HCT116 (cell line): ENCODE measurements around the gene SND1. TPM values are rescaled to one million over a fixed set of nuclear protein-coding genes. Genes with fewer than 3 reads are reported as not detected.

Experiments used
- ATAC-seq: fragments of 200-7000 bp; cut with Tn5 transposase; 2 replicates; pipeline ENCODE4 v1.9.1; 2020; ENCODE audit warnings: mild to moderate bottlenecking, moderate library complexity
- BruUV-seq: library from RNA; stranded (reverse); fragments of 400-500 nt; replicated peaks from 2 replicates; lab custom pipeline; 2021; lab: Mats Ljungman, UMichigan
- CTCF ChIA-PET: fragments of 300-600 bp; sonication (Branson Sonifier 250); formaldehyde crosslinking; loops from one replicate; lab custom pipeline; 2021; ENCODE audit warnings: antibody characterized with exemption; lab: Charles Lee
- POLR2A ChIA-PET: fragments of 300-600, 350-600 bp; sonication (Branson Sonifier 250); formaldehyde crosslinking; loops from one replicate; lab custom pipeline; 2021; ENCODE audit warnings: antibody characterized with exemption; lab: Charles Lee
- RAD21 ChIA-PET, 2 experiments: fragments of 300-600 bp; sonication (Branson Sonifier 250); formaldehyde crosslinking; loops; one replicate each; lab custom pipeline; 2023; ENCODE audit warnings: low total read pairs in 2 of 2; ENCODE audit not compliant: uncharacterized antibody in 2 of 2, unreplicated experiment in 2 of 2, low non-redundant PET in 1 of 2; lab: Charles Lee
- DNase-seq: peaks from one replicate; pipeline ENCODE4 v3.0.0-alpha.2; 2010; ENCODE audit warnings: low read depth, low spot score
- H2AFZ ChIP-seq: fragments of 200-600 bp; shearing (Covaris generic), sonication (generic); 2 replicates; pipeline ENCODE4 v1.6.1; 2017; ENCODE audit warnings: low read depth, mixed run types, mixed read lengths, antibody characterized with exemption, low read length; ENCODE audit not compliant: poor library complexity, severe bottlenecking
- H3K27ac ChIP-seq: 2 replicates; pipeline ENCODE4 v1.5.1; 2012; ENCODE audit warnings: low read depth, low read length
- H3K27me3 ChIP-seq: fragments of 200-600 bp; sonication (generic); 2 replicates; pipeline ENCODE4 v1.6.1; 2016; ENCODE audit warnings: mixed run types, low read length, mixed read lengths; ENCODE audit not compliant: insufficient read depth
- H3K36me3 ChIP-seq, 2 experiments: fragments of 200-500 bp in 1 of 2; fragments of 200-600 bp in 1 of 2; sonication (Bioruptor generic) in 1 of 2; sonication (generic) in 1 of 2; 2 replicates each; pipeline versions ENCODE4 v1.5.1 to v1.6.1; 2014 to 2016; ENCODE audit warnings: low read length in 2 of 2, inconsistent platforms in 1 of 2, mixed read lengths in 1 of 2, mixed run types in 1 of 2; ENCODE audit not compliant: insufficient read depth in 2 of 2, control insufficient read depth in 1 of 2
- H3K4me1 ChIP-seq, 2 experiments: fragments of 200-600 bp in 1 of 2; sonication (generic) in 1 of 2; 2 replicates each; pipeline versions ENCODE4 v1.5.1 to v1.6.1; 2012 to 2017; ENCODE audit warnings: low read length in 2 of 2, inconsistent platforms in 1 of 2, mild to moderate bottlenecking in 1 of 2, mixed read lengths in 1 of 2, mixed run types in 1 of 2, moderate library complexity in 1 of 2; ENCODE audit not compliant: insufficient read depth in 2 of 2, control insufficient read depth in 1 of 2
- H3K4me2 ChIP-seq: fragments of 200-600 bp; sonication (generic); 2 replicates; pipeline ENCODE4 v1.6.1; 2017; ENCODE audit warnings: mixed run types, low read length, mixed read lengths
- H3K4me3 ChIP-seq, 2 experiments: fragments of 200-600 bp in 1 of 2; sonication (generic) in 1 of 2; replicated peaks in 1 of 2; 2 replicates each; pipeline ENCODE4 v1.5.1; 2011 to 2016; ENCODE audit warnings: low read length in 2 of 2, control low read depth in 1 of 2, low read depth in 1 of 2, mild to moderate bottlenecking in 1 of 2, mixed read lengths in 1 of 2, mixed run types in 1 of 2
- H3K79me2 ChIP-seq: fragments of 200-600 bp; sonication (generic); 2 replicates; pipeline ENCODE4 v1.6.1; 2017; ENCODE audit warnings: mild to moderate bottlenecking, mixed run types, low read length, moderate library complexity, mixed read lengths; ENCODE audit not compliant: insufficient read depth
- H3K9ac ChIP-seq: fragments of 200-600 bp; sonication (generic); 2 replicates; pipeline ENCODE4 v1.6.1; 2016; ENCODE audit warnings: low read length, mixed read lengths
- H3K9me2 ChIP-seq: fragments of 200-600 bp; sonication (generic), shearing (Covaris generic); 2 replicates; pipeline ENCODE4 v1.6.1; 2017; ENCODE audit warnings: mixed run types, mild to moderate bottlenecking, moderate library complexity; ENCODE audit not compliant: insufficient read depth
- H3K9me3 ChIP-seq, 2 experiments: fragments of 200-500 bp in 1 of 2; fragments of 200-600 bp in 1 of 2; sonication (Bioruptor generic) in 1 of 2; sonication (generic) in 1 of 2; 2 replicates each; pipeline ENCODE4 v1.6.1; 2014 to 2017; ENCODE audit warnings: low read length in 2 of 2, mixed read lengths in 2 of 2, inconsistent platforms in 1 of 2, low read depth in 1 of 2, mild to moderate bottlenecking in 1 of 2, mixed run types in 1 of 2, moderate library complexity in 1 of 2; ENCODE audit not compliant: control insufficient read depth in 1 of 2, insufficient read depth in 1 of 2
- H4K20me1 ChIP-seq: fragments of 200-600 bp; sonication (generic), shearing (Covaris generic); 2 replicates; pipeline ENCODE4 v1.6.1; 2017; ENCODE audit warnings: mixed run types, mild to moderate bottlenecking, moderate library complexity; ENCODE audit not compliant: insufficient read depth
- EGR1 ChIP-seq: IDR thresholded peaks from 2 replicates; pipeline ENCODE4 v1.6.1; 2012; ENCODE audit warnings: low read depth
- EZH2phosphoT487 ChIP-seq: fragments of 200-600 bp; IDR thresholded peaks from 2 replicates; pipeline ENCODE4 v1.6.1; 2018; ENCODE audit warnings: antibody characterized with exemption, borderline replicate concordance
- POLR2A ChIP-seq: IDR thresholded peaks from 2 replicates; pipeline ENCODE4 v1.7.0; 2011; ENCODE audit warnings: borderline replicate concordance; ENCODE audit not compliant: insufficient read depth, insufficient read length; ENCODE audit errors: extremely low read depth
- RAD21 ChIP-seq: IDR thresholded peaks from 2 replicates; pipeline ENCODE4 v1.6.1; 2012; ENCODE audit warnings: low read depth, mild to moderate bottlenecking
- ZNF274 ChIP-seq: fragments of 200-500 bp; sonication (Bioruptor generic); IDR thresholded peaks from 2 replicates; pipeline ENCODE4 v1.6.1; 2014; ENCODE audit warnings: mild to moderate bottlenecking, low read depth, low read length, inconsistent platforms
- intact Hi-C: fragments of 100-400 bp; cut with micrococcal nuclease; formaldehyde crosslinking; loops from 2 replicates; pipeline ENCODE4 v1.10.0; 2022
- total RNA-seq: library from RNA; stranded (reverse); gene quantifications from one replicate; pipeline ENCODE4 v1.2.1, GENCODE V29; 2021; ENCODE audit not compliant: unreplicated experiment

SND1 gene
- total RNA-seq, 1 experiment from 2014 or later, result 169 TPM

DNA sequence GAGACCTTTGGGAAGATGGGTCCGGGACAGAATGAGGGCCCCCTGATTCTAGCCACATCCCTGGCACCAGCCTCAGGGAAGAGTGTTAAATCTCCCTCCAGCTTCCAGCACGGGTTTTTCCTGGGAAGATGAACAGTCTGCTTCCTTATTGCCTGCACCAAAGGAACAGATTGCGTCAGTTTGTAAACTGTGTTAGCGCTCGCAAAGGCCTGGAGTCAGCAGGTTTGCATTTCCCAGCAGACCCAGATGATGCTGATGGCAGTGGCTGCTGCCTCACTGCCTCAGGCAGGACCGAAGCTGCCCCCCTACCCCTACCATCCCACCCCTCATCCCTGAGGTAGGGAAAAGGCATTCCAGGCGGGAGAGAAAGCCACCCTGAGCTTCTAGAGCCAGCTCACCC, 413.9 kb downstream of the SND1 start:
- no peak overlapping the region for H3K4me2 ChIP-seq
- ChIA-PET RAD21 (no interaction called here), CTCF (no interaction called here)
- no peaks in the 10 kb centered on the region for H3K79me2 ChIP-seq
- H3K9ac ChIP-seq, result no peak overlapping the region
- ATAC-seq, result no peak
- TF ChIP-seq POLR2A (no peak), ZNF274 (no peak), EZH2phosphoT487 (no peak), RAD21 (no peak)
- TF ChIP-seq, all 23 proteins: peak for 0
- H3K27ac ChIP-seq, result no peak overlapping the region
- H3K4me3 ChIP-seq, result no peak overlapping the region
- no peaks in the 10 kb centered on the region for H3K36me3 ChIP-seq
- H3K9me2 ChIP-seq, result no peaks in the 10 kb centered on the region
- H3K9me3 ChIP-seq, result no peaks in the 10 kb centered on the region
- H4K20me1 ChIP-seq, result no peaks in the 10 kb centered on the region
- no TSS peak for BruUV-seq
- DNase-seq, result no peak
- intact Hi-C loops, result no loop called here
- no peaks in the 10 kb centered on the region for H3K4me1 ChIP-seq
- H3K27me3 ChIP-seq, result no peaks in the 10 kb centered on the region
- POLR2A ChIA-PET, result no interaction called here
- H2AFZ ChIP-seq, result no peak overlapping the region

DNA sequence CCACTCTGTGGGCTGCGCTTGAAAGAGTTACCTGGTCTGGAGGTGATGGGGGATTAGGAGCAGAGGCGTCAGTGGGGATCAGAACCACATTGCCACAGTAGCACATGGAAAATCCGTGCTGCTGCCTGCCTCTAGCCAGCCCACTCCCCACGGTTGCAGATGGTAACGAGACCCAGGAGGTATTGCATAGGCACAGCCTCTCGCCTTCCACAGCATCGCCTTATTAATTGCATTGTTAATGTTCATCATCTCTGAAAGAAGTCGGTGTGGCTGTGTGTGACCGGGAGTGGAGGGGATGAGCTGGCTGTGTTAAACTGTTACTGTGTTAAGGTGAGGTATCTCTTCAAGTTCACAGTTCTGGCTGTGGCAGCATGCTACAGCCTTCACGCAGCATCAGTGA, 414.4 kb downstream of the SND1 start:
- no peak for DNase-seq
- H3K9ac ChIP-seq, result no peak overlapping the region
- H3K27me3 ChIP-seq, result no peaks in the 10 kb centered on the region
- H3K4me3 ChIP-seq, result no peak overlapping the region
- H3K4me1 ChIP-seq, result no peaks in the 10 kb centered on the region
- H4K20me1 ChIP-seq, result no peaks in the 10 kb centered on the region
- H3K36me3 ChIP-seq, result no peaks in the 10 kb centered on the region
- no peaks in the 10 kb centered on the region for H3K9me2 ChIP-seq
- no peak overlapping the region for H3K27ac ChIP-seq
- no peak for TF ChIP-seq POLR2A
- no peak for TF ChIP-seq EGR1
- TF ChIP-seq, all 23 proteins: peak for 0
- intact Hi-C loops, result no loop called here
- POLR2A ChIA-PET, result no interaction called here
- no peak for ATAC-seq
- Histone ChIP-seq H3K4me2 (no peak overlapping the region), H3K79me2 (no peaks in the 10 kb centered on the region), H3K9me3 (no peaks in the 10 kb centered on the region), H2AFZ (no peak overlapping the region)
- RAD21 ChIA-PET, result no interaction called here
- CTCF ChIA-PET, result no interaction called here
- BruUV-seq, result no TSS peak
